Activated CD8-positive, alpha-beta memory T cell treated with anti-CD3 and anti-CD28 coated beads for 48 hours (primary cell): ENCODE results near the gene ZCCHC2.

Source experiments
- DNase-seq, 3 experiments: peaks; one replicate each; pipeline ENCODE4 v3.0.0-alpha.2; 2020; ENCODE audit warnings: low read depth in 2 of 3, low spot score in 2 of 3

ZCCHC2 gene

DNA sequence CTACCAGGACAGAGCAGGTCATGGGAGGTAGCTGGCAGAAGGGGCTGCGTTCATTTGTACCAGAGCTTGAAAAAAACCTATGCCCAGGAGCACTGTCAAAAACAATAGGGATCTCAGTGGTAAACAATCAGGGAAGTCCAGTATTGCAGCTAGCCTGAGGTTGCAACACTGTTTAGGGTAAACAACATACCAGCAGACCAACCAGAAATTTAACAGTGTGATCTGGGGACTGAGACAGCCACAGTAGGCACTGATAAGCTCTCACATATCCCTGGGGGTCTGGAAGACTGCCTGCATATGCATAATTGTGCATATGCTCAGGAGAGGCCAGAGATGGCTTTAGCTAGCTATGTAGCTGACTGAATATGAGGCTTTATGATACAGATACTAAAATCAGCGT, 12.0 kb upstream of the ZCCHC2 start:
- DNase-seq = no peak

DNA sequence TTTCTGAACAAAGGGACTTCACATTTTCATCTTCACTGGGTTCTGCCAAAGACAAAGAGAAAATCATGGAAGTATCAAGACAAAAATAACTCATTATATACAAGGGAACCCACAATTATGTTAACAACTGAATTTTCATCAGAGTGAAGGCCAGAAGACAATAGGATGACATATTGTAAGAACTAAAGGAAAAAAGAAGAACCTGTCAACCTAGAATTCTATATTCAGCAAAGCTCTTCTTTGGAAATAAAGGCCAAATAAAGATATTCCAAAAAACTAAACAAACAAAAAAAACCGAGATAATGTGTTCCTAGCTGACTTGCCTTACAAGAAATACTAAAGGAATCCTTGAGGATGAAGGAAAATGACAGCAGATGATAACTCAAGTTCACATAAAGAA, 10.3 kb upstream of the ZCCHC2 start:
- no peak for DNase-seq

DNA sequence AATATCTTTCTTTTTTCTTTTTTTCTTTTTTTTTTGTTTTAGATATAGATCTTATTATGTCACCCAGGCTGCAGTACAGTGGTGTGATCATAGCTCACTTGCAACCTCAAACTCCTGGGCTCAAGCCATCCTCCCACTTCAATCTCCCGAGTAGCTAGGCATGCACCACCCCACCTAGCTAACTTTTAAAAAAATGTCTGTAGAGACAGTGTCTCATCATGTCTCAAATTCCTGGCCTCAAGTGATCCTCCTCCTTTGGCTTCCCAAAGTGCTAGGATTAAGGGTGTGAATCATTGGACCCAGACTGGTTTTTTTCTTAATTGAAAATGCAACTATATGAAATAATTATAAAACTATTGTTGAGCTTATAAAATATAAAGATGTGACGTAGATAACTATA, 9.8 kb upstream of the ZCCHC2 start:
- DNase-seq = no peak

DNA sequence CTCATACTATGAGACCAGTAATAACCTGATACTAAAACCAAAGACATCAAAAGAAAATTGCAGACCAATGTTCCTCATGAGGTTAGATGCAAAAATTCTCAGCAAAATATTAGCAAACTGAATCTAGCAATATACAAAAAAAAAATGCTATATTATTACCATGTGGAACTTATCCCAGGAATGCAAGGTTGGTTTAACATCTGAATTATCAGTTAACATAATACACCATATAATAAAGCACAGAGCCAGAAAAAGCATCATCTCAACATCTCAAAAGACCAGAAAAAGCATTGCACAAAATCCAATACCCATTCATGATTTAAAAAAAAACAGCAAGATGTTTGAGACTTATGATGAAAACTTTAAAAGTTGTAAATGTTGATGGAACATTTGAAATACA, 8.3 kb upstream of the ZCCHC2 start:
- DNase-seq = no peak

DNA sequence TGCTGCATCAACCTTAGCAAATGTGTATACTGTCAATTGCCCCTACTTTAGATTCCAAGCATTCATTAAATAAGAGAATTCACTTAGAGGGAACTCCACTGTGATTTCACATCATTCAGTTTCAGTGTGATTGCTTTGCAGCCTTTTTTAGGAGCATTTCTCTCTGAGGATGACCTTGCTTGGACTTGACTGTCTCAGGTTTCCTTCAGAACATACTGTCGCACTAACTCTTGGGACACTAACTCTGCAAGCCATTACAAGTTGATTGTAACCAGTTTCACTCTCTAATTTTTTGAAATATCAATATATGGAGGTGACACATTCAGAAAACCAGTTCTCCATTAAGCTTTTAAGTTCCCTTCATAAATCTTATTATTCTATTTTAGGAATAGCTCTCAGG, 6.6 kb upstream of the ZCCHC2 start:
- no peak for DNase-seq

DNA sequence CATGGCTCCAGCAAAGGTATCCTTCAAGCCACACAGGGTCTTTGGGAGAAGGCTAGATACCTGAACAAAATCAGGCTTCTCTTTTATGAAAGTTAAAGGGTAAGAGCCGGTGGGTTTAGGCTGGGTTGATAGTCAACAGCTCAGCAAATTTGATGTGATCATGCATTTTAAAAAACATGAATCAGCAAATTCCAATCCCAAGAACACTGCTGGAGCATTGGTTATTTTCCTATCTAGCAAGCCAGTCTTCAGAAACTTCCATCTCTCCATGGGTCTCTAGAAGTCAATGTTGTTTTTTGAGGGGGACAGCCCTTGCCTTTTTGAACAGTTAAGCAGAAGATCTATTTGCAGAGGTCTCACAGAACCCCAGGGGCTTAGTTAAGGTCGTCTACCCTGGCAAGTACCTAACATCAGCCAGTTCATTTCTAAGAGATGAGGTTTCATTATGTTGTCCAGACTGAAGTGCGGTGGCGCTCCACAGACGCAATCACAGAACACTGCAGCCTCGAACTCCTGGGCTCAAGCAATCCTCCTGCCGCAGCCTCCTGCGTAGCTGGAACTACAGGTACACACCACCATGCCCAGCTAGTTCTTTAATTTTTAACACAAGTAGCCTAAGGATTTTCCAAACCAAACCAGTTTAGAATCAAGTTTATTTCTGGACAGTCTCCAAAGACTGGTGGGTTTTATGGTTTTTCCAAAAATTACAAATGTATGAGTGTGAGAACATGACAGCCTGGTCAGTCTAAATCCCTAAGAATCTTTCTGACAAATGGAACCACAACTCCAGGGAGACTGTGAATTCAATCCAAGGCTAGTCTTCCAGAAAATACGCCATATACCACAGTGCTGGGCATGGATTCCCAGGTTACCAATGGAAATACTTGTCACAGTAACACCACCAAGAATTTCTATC, 4.1 kb upstream of the ZCCHC2 start:
- DNase-seq = no peak

DNA sequence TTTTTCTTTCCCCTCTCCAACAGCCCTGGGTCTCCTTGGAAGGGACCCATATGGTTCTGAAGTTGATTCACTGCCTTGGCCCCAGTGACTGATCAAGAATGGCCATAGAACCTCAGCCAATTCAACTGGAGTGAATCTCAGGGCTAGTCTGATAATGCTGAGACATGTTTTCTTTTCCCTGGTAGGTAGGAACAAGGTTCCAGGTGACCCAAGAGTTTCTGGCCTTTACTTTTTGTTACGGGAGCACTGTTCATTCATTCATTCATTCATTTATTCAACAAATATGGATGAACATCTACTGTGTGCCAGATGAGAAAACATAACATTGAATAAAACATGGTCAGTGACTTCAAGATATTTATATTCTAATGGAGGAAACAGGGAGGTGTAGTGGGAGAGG, 3.1 kb upstream of the ZCCHC2 start:
- no peak for DNase-seq

DNA sequence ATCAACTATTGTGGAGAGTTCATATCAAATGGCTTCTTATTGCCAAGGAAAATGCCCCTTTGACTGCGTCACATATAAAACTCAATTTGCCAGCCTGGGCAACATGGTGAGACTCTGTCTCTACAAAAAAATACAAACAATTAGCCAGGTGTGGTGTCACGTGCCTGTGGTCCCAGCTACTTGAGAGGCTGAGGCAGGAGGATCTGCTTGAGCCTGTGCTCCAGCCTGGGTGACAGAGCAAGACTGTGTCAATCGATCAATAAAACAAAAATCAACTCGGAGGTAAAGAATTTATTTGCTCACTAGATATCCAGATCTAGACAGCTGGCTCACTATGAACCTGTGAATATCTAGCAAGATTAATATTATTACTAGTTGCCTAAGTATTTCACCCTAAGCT, 1.7 kb upstream of the ZCCHC2 start:
- no peak for DNase-seq

DNA sequence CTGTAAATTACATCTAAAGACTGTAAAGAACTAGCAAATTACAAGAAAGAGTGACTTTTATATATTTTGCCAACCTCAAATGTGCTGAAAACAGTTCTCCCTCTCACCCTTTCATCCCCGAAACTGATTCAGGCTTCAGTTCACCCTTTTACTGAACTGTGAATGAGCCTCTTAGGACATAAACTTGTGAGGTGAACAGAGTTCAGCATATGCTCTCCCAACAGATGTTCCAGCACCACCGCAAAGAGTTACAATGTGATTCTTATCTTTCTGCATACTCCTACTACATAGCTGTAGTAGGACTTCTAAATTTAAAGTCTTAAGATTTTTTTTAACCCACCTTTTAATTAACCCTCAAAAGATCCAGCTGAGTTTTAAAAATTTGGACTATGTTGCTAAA, 1.2 kb upstream of the ZCCHC2 start:
- no peak for DNase-seq

DNA sequence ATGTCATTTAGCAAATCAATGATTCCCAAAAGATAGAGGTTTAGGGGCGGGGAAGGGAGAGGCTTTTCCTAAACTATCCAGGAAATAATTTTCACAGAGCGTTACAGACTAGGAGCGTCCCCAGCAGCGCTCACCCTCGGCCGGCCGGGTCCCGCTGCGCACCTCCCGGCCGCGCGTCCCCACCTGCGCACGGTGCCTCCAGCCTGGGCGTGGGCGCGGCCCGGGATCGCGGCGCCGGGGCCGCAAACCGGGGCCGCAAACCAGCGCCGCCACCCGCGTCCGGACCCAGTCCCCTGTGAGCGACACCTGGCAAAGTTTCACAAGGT, 684 bp upstream of the ZCCHC2 start:
- no peak for DNase-seq

DNA sequence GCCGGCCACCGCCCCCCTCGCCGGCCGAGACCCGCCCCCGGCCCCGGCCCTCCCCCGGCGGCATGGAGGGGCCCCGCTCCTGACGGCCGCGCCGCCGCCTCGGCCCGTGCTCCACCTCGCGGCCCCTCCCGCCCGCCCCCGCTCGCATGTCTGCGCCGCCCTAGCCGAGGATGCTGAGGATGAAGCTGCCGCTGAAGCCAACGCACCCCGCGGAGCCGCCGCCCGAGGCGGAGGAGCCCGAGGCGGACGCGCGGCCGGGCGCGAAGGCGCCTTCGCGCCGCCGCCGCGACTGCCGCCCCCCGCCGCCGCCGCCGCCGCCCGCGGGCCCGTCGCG, 397 bp downstream of the ZCCHC2 start:
- no peak for DNase-seq

DNA sequence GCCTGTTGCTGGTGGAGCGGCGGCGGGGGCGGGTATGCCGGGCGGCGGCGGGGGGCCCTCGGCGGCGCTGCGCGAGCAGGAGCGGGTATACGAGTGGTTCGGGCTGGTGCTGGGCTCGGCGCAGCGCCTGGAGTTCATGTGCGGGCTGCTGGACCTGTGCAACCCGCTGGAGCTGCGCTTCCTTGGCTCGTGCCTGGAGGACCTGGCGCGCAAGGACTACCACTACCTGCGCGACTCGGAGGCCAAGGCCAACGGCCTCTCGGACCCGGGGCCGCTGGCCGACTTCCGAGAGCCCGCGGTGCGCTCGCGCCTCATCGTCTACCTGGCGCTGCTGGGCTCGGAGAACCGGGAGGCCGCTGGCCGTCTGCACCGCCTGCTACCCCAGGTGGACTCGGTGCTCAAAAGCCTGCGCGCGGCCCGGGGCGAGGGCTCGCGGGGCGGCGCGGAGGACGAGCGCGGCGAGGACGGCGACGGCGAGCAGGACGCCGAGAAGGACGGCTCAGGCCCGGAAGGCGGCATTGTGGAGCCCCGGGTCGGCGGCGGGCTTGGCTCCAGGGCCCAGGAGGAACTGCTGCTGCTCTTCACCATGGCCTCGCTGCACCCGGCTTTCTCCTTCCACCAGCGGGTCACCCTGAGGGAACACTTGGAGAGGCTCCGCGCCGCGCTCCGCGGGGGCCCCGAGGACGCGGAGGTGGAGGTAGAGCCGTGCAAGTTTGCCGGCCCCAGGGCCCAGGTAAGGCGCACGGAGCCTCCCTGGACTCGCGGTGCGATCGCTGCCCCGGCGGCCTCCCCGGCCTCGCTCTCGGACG, 1.0 kb downstream of the ZCCHC2 start:
- peak; percentile 11 to 37 (median 31) for DNase-seq

DNA sequence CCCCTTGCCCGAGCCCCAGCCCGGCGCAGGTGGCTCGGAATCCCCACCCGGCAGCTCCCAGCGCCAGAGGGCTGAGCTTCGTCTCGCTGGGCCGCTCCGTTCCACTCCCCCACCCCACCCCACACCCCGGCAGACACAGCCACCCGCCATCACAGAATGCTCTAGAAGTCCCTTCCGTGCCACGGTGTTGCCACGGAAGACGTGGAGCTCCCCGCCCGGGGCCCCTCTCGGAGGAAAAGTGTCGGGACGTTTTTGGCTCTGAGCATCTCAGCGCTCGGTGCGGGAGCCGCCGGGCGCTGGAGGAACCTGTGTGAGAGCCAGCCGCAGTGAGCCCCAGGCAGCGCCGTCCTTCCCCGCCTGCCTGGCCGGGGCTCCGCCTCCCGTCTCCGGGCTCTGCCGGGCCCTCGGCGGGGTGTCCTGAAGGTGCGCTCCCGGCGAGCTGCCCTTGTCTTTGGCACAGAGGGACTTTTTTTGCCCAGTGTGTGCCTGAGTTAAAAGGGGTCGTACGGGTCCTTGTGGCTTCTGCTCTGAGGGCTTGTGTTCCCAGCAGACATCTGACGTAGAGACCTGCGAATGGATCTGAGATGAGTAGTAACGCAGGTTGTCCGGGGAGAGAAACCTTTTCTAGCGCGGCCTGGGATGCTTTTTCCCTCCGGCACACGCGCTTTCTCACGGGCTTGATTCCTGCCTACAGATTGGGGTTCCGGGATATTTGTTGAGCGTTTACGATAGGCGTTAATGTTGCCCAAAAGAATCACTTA, 1.8 kb downstream of the ZCCHC2 start:
- peak in 2 of 3 experiments; percentile 46 to 52 for DNase-seq

DNA sequence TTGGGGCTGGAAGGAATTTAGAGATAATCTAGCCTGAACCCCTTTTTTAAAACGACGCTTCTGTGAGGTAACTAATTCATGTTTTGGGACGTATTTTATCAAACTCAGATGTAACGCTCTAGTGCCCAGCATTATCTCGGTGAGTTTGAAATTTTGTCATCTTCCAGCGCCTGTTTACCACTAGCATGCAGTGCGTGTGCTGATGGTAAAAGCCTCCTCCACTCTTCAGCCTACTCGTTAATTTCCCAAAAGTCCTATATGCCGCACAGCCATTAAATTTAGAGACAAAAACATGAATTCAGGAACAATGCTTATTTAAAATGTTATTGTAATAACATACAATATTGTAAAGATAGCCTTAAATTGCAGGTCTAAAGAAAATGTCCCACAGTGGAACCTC, 2.8 kb downstream of the ZCCHC2 start:
- DNase-seq = no peak

DNA sequence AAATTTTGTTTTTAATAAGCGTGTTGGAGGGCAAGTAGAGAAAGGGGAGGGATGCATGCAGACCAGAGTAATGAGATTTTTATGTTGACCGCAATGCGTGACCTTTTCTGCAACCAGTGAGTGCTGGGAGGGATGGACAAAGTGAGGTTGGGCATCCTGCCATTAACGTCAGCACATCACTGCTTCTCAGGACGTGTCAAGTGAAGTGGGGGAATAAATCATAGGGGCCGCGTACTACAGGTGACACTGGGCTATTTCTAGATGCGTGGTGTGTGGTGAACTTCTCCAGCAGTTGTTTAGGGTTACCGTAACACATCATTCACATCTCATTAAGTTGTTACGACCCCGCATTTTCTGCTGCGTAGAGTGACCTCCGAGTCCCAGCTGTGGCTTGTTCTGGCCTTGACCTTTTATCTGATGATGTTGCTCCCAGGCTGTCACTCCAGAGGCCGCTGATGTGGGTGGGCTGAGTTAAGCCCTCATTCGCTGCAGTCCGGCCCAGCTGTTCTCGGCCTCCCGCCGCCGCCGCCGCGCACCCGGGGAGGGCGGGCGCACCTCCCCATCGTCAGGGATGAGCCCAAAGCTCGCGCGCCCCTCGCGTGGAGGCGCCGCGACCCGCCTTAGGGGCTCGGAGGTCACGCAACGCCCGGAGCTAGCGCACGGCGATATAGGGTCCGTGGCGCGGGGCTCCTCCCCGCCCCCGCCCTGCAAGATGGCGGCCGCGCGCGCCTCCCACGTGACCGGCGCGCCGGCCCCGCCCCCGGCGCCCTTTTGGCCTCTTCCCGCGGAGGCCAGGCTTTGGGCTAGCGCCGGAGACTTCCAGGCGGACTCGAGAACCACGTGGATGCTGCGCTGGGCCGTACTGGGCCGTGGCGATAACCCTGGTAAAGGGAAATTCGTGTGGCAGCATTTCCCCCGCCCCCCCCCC, 3.5 kb downstream of the ZCCHC2 start:
- DNase-seq = peak; percentile 44 to 66 (median 57)

DNA sequence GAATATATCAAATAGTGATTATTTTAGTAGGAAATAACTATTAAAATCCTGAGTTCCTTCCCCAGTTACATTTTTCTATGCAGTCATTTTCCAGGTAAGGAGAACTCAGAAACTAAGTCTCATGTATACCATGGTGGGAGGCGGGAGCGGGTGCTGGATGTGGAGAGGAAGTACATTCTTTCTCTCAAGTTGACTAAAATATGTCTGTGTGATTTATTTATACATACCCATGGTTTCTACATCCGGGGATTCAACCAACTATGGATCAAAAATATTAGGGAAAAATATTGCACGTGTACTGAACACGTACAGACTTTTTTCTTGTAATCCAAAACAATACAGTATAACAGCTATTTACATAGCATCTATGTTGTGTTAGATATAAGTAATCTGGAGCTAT, 6.8 kb downstream of the ZCCHC2 start:
- DNase-seq = no peak

DNA sequence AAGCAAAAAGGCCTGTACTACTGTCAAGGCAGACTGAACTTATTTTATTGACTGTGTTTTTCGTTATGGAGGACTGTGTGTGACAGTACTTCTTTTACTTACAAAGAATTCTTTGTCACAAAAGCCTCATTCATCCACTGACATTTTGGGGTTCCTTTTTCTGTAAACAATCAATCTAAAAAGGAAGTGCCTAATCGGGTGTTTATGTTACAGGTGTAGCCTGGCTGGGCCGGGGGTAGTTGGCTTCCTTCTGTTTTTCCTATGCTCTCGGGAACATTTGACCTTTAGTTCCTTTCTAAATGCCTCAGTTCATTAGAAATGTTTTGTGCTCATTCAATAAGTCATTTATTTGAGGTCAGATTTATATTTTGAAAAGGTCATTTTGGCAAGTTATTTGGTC, 8.3 kb downstream of the ZCCHC2 start:
- DNase-seq = no peak

DNA sequence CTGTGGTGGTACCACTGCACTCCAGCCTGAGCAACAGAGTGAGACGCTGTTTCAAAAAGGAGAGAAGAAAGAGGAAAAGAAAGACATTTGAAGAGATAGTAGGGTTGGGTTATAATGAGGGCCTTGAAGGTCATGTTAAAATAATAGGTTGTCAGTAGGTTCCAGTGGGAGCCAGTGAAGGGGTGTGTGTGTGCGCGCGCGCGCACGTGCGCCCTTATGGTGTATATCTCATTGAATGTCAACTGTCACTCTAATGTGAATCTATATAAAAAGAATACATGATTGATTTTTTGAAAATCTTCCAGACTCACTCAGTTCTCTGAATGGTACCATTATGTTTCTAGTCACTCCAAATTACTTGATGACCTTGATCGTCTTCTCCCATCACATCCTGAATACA, 9.1 kb downstream of the ZCCHC2 start:
- DNase-seq = no peak

DNA sequence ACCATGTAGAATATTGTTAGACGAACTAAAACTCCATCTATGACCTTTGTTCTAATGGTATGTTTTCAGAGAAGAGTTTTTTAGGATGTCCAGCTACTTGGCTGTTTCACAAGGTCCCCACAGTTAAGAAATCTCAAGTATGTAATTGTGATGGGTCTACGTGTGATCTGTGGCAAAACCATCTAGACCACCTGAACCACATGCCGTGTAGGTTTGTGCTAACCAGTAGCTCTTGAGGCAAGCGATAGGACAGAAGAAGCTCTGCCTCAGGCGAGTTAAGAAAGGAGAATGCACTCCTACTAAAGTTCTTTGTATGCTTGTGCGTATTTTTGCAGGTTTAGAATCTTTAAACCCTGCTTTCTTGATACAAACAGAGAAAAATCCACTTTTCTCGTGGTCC, 13.2 kb downstream of the ZCCHC2 start:
- no peak for DNase-seq

DNA sequence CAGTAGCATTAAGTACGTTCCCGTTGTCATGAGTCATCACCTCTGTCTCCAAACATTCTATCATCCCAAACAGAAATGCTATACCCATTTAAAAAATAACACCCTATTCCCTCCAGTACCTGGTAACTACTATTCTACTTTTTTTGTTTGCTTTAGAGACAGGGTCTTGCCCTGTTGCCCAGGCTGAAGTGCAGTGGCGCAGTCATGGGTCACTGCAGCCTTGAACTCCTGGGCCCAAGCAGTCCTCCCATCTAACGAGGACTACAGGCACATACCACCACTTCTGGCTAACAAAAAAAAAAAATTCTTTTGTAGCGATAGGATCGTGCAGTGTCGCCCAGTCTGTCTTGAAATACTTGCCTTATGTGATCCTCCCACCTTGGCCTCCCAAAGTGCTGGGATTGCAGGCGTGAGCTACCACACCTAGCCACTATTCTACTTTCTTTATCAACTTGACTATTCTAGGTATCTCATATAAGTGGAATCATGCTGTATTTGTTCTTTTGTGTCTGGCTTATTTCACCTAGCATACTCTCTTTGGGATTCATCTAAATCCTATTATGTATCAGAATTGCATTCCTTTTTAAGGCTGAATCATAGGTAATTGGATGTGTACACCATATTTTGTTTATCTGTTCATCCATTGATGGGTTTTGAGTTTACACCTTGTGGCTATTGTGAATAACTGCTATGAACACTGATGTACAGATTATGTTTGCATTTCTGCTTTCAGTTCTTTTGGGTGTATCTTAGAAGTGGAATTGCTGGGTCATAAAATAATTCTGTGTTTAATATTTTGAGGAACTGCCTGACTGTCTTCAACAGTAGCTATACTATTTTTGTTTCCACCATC, 14.4 kb downstream of the ZCCHC2 start:
- no peak for DNase-seq
